ENCODE data around the gene RAPGEF4. TPM values are rescaled to one million over a fixed set of nuclear protein-coding genes. Genes with fewer than 3 reads are reported as not detected.

RAPGEF4 gene
- total RNA-seq, 6 experiments from 2014 or later, result 9.5 to 18.4 (median 14.7) TPM

GRCh38 chr2:172908275-172908674, 172.6 kb downstream of the RAPGEF4 start:
- H3K9me3 ChIP-seq, result no peaks in the 10 kb centered on the region
- no peaks in the 10 kb centered on the region for H3K4me1 ChIP-seq
- no peak overlapping the region for H3K4me3 ChIP-seq
- WGBS (ENCODE audit: insufficient coverage, low coverage, low lambda C conversion rate, missing lambda C conversion rate), result 66% methylated on average over 3 of the region's 3 CpGs
- no peak overlapping the region for H3K27ac ChIP-seq
- no peaks in the 10 kb centered on the region for H3K27me3 ChIP-seq
- intact Hi-C loops (cut with DNase I), result no loop called here
- ATAC-seq, result no peak
- DNase-seq, result no peak
- TF ChIP-seq CTCF (IDR thresholded peaks at IDR 0.05) (no peak), POLR2A (IDR thresholded peaks at IDR 0.05) (no peak)
- no peaks in the 10 kb centered on the region for H3K36me3 ChIP-seq

GRCh38 chr2:172909454-172909853, 173.8 kb downstream of the RAPGEF4 start:
- WGBS (ENCODE audit: insufficient coverage, low coverage, low lambda C conversion rate, missing lambda C conversion rate), result 94% methylated on average over 3 of the region's 3 CpGs
- intact Hi-C loops (cut with DNase I), result no loop called here
- no peaks in the 10 kb centered on the region for H3K4me1 ChIP-seq

GRCh38 chr2:172912266-172912665, 176.6 kb downstream of the RAPGEF4 start:
- H3K27me3 ChIP-seq, result no peaks in the 10 kb centered on the region
- H3K4me1 ChIP-seq, result no peaks in the 10 kb centered on the region
- WGBS (ENCODE audit: insufficient coverage, low coverage, low lambda C conversion rate, missing lambda C conversion rate), result 91% methylated on average over 1 of the region's 1 CpG
- no peak overlapping the region for H3K27ac ChIP-seq
- DNase-seq (no peak), ATAC-seq (no peak)
- H3K4me3 ChIP-seq, result no peak overlapping the region
- TF ChIP-seq POLR2A (IDR thresholded peaks at IDR 0.05) (no peak), CTCF (IDR thresholded peaks at IDR 0.05) (no peak)
- H3K9me3 ChIP-seq, result no peaks in the 10 kb centered on the region
- no peaks in the 10 kb centered on the region for H3K36me3 ChIP-seq
- intact Hi-C loops (cut with DNase I), result no loop called here

More at GRCh38 chr2:172909454-172909853, 173.8 kb downstream of the RAPGEF4 start:
- H3K27ac ChIP-seq, result no peak overlapping the region
- DNase-seq, result no peak
- H3K27me3 ChIP-seq, result no peaks in the 10 kb centered on the region
- no peak for ATAC-seq
- no peaks in the 10 kb centered on the region for H3K9me3 ChIP-seq
- no peaks in the 10 kb centered on the region for H3K36me3 ChIP-seq
- no peak for TF ChIP-seq POLR2A (IDR thresholded peaks at IDR 0.05)
- TF ChIP-seq CTCF (IDR thresholded peaks at IDR 0.05), result no peak
- no peak overlapping the region for H3K4me3 ChIP-seq

- ATAC-seq (no peak), DNase-seq (no peak)
- intact Hi-C loops (cut with DNase I), result no loop called here
- Histone ChIP-seq H3K4me3 (no peak overlapping the region), H3K27ac (no peak overlapping the region), H3K36me3 (no peaks in the 10 kb centered on the region), H3K4me1 (no peaks in the 10 kb centered on the region), H3K9me3 (no peaks in the 10 kb centered on the region), H3K27me3 (no peaks in the 10 kb centered on the region)
- TF ChIP-seq CTCF (IDR thresholded peaks at IDR 0.05) (no peak), POLR2A (IDR thresholded peaks at IDR 0.05) (no peak)
- WGBS (ENCODE audit: insufficient coverage, low coverage, low lambda C conversion rate, missing lambda C conversion rate), result 89% methylated on average over 6 of the region's 6 CpGs
These were observed 178.8 kb downstream of the RAPGEF4 start for GRCh38 chr2:172914341-172915008.
